ENCODE results near the gene DMRT1.

Gene DMRT1

DNA sequence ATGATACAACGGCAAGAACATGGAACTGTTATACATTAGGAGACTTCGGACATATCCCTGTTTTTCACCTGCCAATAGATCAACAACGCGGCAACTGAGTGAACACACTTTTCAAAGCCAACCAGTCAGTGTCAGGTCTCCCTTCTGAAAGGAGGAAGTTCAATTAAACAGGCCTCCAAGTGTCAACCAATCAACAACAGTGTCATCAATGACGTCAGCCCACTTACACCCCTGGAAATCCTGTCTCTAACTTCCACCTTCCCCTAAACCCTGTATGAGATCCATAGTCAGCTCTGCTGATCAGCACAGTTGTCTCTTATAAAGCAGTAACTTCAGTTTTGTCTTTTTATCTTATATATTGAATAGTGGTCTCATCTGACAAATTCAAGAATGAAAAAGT, 171.5 kb downstream of the DMRT1 start:
- no peak for TF ChIP-seq FOXP2 (optimal IDR thresholded peaks at IDR 0.05; ENCODE audit: borderline replicate concordance, extremely low read depth, extremely low read length, insufficient read depth)
- TF ChIP-seq, protein P1, sequence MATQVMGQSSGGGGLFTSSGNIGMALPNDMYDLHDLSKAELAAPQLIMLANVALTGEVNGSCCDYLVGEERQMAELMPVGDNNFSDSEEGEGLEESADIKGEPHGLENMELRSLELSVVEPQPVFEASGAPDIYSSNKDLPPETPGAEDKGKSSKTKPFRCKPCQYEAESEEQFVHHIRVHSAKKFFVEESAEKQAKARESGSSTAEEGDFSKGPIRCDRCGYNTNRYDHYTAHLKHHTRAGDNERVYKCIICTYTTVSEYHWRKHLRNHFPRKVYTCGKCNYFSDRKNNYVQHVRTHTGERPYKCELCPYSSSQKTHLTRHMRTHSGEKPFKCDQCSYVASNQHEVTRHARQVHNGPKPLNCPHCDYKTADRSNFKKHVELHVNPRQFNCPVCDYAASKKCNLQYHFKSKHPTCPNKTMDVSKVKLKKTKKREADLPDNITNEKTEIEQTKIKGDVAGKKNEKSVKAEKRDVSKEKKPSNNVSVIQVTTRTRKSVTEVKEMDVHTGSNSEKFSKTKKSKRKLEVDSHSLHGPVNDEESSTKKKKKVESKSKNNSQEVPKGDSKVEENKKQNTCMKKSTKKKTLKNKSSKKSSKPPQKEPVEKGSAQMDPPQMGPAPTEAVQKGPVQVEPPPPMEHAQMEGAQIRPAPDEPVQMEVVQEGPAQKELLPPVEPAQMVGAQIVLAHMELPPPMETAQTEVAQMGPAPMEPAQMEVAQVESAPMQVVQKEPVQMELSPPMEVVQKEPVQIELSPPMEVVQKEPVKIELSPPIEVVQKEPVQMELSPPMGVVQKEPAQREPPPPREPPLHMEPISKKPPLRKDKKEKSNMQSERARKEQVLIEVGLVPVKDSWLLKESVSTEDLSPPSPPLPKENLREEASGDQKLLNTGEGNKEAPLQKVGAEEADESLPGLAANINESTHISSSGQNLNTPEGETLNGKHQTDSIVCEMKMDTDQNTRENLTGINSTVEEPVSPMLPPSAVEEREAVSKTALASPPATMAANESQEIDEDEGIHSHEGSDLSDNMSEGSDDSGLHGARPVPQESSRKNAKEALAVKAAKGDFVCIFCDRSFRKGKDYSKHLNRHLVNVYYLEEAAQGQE (IDR thresholded peaks at IDR 0.05; ENCODE audit: insufficient read depth in 1 of 2, low read depth in 2 of 2, low read length in 2 of 2), result no peak
- TF ChIP-seq POLR2AphosphoS5 (IDR thresholded peaks at IDR 0.05; ENCODE audit: low read depth, low read length), result no peak
- TF ChIP-seq TAF1 (IDR thresholded peaks at IDR 0.05; ENCODE audit: borderline replicate concordance, insufficient read depth, low read length), result no peak
- no peak for TF ChIP-seq SIN3A (IDR thresholded peaks at IDR 0.05; ENCODE audit: borderline replicate concordance, insufficient read depth, low read length)

DNA sequence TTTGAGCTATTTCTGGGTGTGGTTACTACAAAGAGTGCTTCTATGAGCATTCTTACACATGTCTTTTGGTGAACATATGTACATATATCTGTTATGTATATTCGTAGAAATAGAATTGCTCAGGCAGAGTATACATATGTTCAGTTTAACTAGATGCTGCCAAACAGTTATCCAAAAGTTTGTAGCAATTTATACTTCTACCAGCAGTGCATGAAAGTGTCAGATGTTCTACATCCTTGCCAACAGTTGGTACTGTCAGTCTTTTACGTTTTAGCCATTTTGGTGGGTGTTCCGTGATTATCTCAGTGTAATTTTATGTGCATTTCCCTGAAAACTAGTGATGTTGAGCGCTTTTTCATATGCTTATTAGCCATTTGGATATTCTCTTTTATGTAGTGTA, 172.7 kb downstream of the DMRT1 start:
- TF ChIP-seq POLR2AphosphoS5 (IDR thresholded peaks at IDR 0.05; ENCODE audit: low read depth, low read length) (no peak), TAF1 (IDR thresholded peaks at IDR 0.05; ENCODE audit: borderline replicate concordance, insufficient read depth, low read length) (no peak), FOXP2 (optimal IDR thresholded peaks at IDR 0.05; ENCODE audit: borderline replicate concordance, extremely low read depth, extremely low read length, insufficient read depth) (no peak), SIN3A (IDR thresholded peaks at IDR 0.05; ENCODE audit: borderline replicate concordance, insufficient read depth, low read length) (no peak)
- TF ChIP-seq, protein P1 (IDR thresholded peaks at IDR 0.05; ENCODE audit: insufficient read depth in 1 of 2, low read depth in 2 of 2, low read length in 2 of 2), result no peak

DNA sequence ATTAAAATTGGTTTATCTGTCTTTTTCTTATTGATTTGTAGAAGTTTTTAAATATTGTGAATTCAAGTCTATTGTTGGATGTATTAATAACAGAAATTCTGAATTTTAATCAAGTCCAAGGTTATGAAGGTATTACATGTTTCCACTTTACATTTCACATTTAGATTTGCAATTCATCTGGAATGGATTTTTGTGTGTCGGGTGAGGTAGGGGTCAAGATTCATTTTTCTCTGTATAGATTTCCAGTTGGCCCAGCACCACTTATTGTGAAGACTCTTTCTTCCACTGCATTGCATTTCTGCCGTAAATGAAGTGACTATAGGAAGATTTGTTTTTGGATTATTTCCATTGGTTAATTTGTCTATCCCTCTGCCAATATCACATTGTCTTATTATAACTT, 173.1 kb downstream of the DMRT1 start:
- TF ChIP-seq SIN3A (IDR thresholded peaks at IDR 0.05; ENCODE audit: borderline replicate concordance, insufficient read depth, low read length), result no peak
- TF ChIP-seq FOXP2 (optimal IDR thresholded peaks at IDR 0.05; ENCODE audit: borderline replicate concordance, extremely low read depth, extremely low read length, insufficient read depth), result no peak
- TF ChIP-seq TAF1 (IDR thresholded peaks at IDR 0.05; ENCODE audit: borderline replicate concordance, insufficient read depth, low read length), result no peak
- TF ChIP-seq, protein P1 (IDR thresholded peaks at IDR 0.05; ENCODE audit: insufficient read depth in 1 of 2, low read depth in 2 of 2, low read length in 2 of 2), result no peak
- no peak for TF ChIP-seq POLR2AphosphoS5 (IDR thresholded peaks at IDR 0.05; ENCODE audit: low read depth, low read length)

DNA sequence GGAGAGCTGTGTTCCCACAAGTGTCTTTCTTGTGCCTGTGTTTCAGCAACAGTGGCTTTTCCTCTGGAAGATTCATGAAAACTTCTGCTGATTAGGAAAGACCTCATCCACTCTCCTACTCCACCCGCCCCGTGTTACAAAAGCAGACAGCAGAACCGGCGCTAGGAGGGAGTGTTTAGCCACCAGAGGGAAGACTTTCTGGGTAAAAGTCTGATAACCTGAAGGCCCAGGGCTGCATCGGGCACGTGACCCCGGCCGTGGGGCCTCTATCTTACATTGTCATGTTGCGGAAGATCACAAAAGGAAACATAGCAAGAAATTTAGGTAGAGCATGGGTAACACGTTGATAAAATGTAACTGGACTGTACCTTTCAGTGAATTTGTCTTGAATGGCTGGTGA, 176.6 kb downstream of the DMRT1 start:
- no peak for TF ChIP-seq SIN3A (IDR thresholded peaks at IDR 0.05; ENCODE audit: borderline replicate concordance, insufficient read depth, low read length)
- no peak for TF ChIP-seq POLR2AphosphoS5 (IDR thresholded peaks at IDR 0.05; ENCODE audit: low read depth, low read length)
- no peak for TF ChIP-seq TAF1 (IDR thresholded peaks at IDR 0.05; ENCODE audit: borderline replicate concordance, insufficient read depth, low read length)
- TF ChIP-seq, protein P1 (IDR thresholded peaks at IDR 0.05; ENCODE audit: insufficient read depth in 1 of 2, low read depth in 2 of 2, low read length in 2 of 2), result no peak
- no peak for TF ChIP-seq FOXP2 (optimal IDR thresholded peaks at IDR 0.05; ENCODE audit: borderline replicate concordance, extremely low read depth, extremely low read length, insufficient read depth)

Data from PFSK-1 (cell line).